Stimulated activated CD8-positive, alpha-beta memory T cell treated with anti-CD3 and anti-CD28 coated beads, Interleukin-15, amount 100 ng/mL, for 48 hours (primary cell): ENCODE data around the gene EEF1AKMT3.
"Not testable (repeated sequence)": the region's sequence is repeated elsewhere in the genome, so short reads cannot be mapped to it uniquely, and the experiment has no call there.

Source experiments
- DNase-seq, 2 donors: peaks; one replicate each; pipeline ENCODE4 v3.0.0-alpha.2; 2020; ENCODE audit warnings: low read depth in 2 of 2

The EEF1AKMT3 gene

GRCh38 chr12:57765003-57765697 lies 7.3 kb upstream of the EEF1AKMT3 start:
- DNase-seq, result peak in 1 of 2 donors; percentile 44

DNA sequence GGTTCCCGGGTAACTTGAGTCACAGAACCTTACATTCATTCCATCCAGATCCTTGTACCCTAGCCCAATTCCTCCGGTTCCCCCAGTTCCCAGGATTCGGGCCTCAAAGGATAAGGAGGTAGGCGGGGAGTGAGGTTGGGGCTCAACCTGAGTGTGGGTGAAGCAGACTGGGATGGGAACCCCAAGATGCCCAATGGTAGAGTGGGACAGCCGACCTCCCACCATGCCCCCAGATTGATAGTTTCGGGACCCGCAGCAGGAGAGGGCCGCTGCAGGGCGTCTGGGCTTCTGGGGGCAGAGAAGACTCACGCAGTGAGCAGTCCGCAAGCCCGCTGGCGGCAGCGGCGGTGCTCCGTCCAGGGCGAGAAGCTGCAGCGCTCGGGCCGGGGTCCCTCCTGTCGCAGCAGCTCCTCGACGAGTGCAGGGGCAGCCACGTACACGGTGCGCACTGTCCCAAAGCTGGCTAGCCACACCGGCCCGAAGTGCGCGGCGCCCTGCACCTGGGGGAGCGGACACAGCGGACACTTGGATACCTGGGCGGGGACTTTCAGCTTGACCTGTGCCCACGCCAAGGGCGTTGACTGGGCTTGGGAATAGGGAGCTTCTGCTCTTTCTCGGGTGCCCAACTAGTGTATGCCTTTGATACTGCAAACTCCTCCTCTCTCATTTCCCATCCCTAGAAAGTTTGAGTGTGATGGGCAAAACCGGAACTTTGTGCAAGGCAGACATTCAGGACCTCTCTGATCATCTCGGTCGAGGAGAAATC lies 6.5 kb upstream of the EEF1AKMT3 start:
- DNase-seq, result no peak

DNA sequence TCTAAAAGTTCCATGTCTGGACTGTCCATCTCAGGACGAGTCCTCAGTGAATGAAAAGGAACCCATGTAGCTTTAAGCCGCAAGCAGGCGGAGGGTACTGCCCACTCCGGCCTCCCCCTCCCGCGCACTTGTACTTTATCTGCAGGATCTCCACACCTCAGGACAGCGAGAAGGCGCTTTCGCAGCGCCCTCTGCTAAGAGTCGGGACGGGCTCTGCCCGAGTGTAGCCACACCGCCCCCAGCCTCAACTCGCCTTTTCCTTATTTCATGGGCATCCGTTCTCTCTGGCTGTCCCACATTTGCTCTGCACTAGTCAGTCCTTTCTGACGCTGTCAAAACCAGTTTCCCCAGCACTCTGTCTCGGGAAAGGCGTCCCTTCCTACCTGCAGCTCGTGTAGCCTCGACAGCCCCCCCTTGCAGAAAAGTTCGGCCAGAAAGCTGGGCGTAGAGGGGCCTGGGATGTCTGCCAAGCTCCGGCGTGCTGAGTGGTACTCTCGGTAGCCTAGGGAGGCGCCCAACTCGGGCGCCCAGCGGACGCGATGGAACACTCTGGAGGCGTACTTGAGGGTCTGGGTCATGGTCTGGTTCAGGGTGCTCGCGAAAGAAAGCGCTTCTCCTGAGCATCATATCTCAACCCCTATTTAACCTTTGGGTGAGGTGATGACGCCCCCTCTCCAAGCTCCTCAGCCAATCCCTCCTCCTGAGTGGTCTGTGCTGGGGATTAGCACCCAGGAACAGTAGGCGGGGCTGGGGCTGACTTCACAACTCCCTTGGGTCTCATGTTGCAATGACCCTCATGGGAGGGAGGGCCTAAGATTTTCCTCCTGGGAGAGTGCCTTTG lies 5.7 kb upstream of the EEF1AKMT3 start, which contains the start of gene CYP27B1:
Gene CYP27B1 (minus strand): TSS at position 615 of the 841 bp plus-strand sequence. CDS start 37 bp downstream, at position 578.
- DNase-seq, result no peak

GRCh38 chr12:57767305-57767698 lies 5.1 kb upstream of the EEF1AKMT3 start:
- no peak for DNase-seq

DNA sequence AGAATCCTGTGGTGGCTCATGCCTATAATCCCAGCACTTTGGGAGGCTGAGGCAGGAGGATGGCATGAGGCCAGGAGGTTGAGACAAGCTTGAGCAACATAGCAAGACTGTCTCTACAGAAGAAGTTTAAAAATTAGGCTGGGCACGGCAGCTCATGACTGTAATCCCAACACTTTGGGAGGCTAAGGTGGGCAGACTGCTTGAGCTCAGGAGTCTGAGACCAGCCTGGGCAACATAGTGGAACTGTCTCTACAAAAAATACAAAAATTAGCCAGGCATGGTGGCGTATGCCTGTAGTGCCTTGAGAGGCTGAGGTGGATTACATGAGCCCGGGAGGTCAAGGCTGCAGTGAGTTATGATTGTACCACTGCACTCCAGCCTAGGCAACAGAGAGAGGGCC lies 4.5 kb upstream of the EEF1AKMT3 start:
- DNase-seq, result no peak

DNA sequence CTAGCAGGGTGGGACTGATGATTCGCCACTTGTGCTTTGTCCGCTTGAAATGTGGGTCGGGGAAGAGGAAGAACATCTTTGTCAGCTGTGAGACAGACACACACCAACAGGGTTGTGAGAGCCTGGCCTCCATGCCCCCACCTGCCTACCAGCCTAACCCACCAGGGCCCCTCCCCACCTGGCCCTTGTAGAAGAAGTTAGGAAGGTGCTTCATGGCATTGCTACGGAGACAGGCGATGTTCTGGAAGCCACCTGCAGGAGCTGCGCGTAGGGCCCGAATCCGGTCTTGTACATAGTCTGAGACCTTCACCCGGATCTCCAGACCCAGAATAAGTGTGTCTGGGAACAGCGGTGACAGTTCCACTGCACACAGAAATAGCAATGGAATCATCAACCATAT lies 2.8 kb upstream of the EEF1AKMT3 start:
- no peak for DNase-seq

DNA sequence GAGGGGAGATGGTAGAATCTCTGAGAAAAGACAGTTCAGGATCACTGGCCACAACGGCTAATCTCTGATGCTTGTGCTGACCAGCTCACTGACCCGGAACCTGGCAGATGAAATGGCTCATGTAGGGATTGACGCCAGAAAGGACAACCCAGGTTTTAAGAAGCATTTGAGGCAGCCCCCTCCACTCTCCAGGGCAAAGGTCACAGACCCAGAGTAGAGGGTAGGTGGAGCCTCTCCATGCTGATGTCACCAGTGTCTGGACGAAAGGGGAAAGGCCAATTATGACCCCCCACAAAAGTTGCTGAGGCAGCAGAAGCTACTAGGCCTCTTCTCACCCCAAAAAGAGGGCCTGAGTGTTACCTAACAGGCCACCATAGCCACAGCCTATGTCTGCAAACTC lies 1.7 kb upstream of the EEF1AKMT3 start:
- no peak for DNase-seq

DNA sequence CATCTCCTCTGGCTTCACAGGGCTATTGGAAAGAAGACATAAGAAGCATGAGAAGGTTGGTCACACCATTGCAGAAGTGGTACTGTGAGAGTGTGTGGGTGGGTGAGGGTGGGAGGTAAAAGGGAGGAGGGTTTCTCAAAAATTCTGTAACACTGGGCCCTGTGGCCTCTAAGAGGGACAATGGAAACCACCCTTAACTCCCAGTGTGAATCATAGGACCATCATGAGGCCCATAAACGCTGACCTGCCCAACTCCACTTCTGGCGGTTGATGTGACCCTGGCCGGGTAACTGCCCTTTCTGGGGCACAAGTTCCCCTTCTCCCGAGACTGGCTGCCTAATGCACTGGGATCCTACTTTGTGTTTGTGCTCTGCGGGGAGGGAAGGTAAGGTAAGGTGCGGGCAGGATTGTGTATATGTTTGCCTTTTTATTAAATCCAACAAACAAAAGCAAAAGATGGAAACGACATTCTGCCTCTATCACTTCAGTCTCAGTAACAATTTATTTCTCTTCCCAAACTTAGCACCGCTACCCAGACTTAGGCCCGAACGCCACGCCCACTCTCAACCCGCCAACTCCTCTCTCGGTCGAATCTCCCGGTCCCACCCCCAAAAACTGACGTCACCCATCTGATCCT lies 1.1 kb upstream of the EEF1AKMT3 start:
- DNase-seq, result peak; percentile 83 to 84

GRCh38 chr12:57771873-57772428 lies 463 bp upstream of the EEF1AKMT3 start, which contains the start of gene METTL1:
METTL1 (minus strand) TSS chr12:57772105; CDS start chr12:57772083, 22 bp downstream.
- peak; percentile 88 to 89 for DNase-seq

DNA sequence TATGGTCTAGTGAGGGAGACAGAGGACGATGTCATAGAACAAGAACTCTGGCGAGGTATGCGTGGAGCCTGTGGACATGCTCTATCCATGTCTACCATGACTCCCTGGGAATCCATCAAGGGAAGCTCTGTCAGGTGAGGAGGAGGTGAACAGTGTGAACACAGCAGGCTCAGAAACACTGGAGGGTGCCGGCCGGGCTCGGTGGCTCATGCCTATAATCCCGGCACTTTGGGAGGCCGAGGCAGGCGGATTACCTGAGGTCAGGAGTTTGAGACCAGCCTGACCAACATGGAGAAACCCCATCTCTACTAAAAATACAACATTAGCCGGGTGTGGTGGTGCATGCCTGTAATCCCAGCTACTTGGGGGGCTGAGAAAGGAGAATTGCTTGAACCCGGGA lies 2.2 kb downstream of the EEF1AKMT3 start:
- not testable (repeated sequence) for DNase-seq

DNA sequence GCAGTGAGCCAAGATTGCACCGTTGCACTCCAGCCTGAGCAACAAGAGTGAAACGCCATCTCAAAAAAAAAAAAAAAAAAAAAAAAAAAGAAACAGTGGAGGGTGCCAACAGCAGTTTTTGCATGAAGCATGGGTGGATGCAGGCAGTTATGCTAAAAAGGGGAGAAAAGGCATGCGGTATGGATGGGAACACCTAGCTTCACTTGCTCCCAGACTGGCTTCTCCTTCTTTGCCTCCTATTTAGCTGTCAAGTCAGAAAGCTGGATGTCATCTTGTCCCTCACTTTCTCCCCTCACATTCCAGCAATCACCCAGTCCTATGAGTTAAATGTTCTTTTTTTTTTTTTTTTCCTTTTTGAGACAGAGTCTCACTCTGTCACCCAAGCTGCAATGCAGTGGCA lies 2.6 kb downstream of the EEF1AKMT3 start:
- DNase-seq, result no peak

DNA sequence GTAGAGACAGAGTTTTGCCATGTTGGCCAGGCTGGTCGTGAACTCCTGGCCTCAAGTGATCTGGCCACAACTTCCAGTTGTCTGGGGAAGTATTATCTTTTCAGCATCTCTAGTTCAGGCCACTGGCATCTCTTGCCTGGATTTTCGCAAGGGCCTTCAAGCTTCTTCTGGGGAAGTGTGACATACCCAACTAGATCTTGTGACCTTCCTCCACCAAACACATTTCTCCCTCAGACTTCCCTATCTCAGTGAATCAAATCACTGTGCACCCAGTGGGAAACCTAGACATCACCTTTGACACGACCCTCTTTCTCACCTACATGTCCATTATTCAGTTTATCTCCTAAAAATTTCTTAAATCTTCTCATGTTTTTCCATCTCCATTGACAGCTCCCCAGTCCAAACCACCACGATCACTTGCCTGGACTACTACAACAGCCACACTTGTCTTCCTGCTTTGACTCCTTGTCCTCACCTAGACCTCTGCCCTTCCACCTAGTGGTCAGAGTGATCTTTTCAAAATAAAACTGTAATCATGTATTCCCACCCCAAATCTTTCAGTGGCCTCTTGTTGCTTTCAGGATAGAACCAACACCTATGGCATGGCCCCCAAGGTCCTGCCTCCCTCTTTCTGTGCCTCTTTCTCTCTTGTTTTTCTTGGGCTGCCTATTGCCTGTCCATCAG lies 3.3 kb downstream of the EEF1AKMT3 start:
- no peak for DNase-seq

- no peak for DNase-seq
These were observed 3.8 kb downstream of the EEF1AKMT3 start for GRCh38 chr12:57776247-57776587.

GRCh38 chr12:57777367-57777766 lies 5.0 kb downstream of the EEF1AKMT3 start:
- no peak for DNase-seq

- DNase-seq, result no peak
These were observed 5.5 kb downstream of the EEF1AKMT3 start for GRCh38 chr12:57777911-57778310.

GRCh38 chr12:57779736-57780135 lies 7.3 kb downstream of the EEF1AKMT3 start:
- no peak for DNase-seq

DNA sequence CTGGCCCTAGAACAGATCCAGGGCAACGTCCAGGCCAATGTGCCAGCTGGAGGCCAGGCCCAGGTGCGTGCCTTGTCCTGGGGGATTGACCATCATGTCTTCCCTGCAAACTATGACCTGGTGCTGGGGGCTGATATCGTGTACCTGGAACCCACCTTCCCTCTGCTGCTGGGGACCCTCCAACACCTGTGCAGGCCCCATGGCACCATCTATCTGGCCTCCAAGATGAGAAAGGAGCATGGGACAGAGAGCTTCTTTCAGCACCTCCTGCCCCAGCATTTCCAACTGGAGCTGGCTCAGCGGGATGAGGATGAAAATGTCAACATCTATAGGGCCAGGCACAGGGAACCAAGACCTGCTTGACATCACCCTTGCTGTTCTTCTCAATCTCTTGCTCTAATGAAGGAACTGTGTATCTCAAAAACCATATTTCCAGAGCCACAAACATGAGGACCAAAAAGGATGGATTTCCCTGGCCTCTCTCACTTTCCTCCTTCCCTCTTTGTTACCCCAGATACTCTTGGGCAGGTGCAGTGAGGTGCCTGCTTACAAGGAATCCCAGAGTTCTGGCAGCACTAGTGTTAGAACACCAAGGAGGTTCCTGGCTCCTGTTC lies 8.0 kb downstream of the EEF1AKMT3 start:
- DNase-seq, result no peak

DNA sequence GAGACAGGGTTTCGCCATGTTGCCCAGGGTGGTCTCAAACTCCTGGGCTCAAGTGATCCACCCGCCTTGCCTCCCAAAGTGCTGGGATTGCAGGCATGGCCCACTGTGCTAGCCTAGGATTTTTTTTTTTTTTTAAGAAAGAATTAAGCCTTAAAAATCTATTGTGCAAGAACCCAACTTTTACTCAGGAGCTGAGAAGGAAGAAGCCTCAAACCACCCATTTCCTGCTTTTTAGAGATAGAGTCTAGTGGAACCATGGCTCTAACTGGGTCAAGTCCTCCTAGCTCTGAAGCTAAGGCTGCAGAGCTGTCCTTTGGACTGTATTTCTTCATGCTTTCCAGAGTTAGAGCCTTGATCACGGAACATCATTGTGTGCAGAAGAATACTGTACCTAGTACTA lies 8.8 kb downstream of the EEF1AKMT3 start:
- DNase-seq, result no peak

- DNase-seq, result no peak
These were observed 9.4 kb downstream of the EEF1AKMT3 start for GRCh38 chr12:57781801-57782200.

GRCh38 chr12:57782243-57782607 lies 9.8 kb downstream of the EEF1AKMT3 start:
- DNase-seq, result no peak
